Measurements from ENCODE around the gene LIF.

DNA sequence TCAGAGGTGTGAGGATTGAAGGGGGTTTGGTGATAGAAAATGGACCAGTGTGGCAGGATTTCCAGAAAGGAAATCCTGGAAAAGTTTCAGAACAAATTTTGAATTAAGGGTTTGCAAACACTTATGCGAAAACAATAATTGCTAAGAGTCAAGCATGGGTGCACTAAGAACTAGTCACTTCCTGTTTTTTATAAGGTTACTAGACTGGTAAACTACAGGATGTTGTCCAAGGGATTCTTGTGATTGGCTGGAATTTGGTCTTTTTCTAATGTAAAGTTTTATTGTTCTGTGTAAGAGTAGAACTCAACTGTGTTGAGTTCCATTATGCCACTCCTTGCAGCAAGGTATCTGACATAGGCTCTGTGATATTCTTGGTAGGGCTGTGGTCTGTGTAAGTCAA, 54.1 kb downstream of the LIF start:
- no peak for TF ChIP-seq SETDB1 (IDR thresholded peaks at IDR 0.05; ENCODE audit: insufficient read length, low read length)
- TF ChIP-seq, protein P1, sequence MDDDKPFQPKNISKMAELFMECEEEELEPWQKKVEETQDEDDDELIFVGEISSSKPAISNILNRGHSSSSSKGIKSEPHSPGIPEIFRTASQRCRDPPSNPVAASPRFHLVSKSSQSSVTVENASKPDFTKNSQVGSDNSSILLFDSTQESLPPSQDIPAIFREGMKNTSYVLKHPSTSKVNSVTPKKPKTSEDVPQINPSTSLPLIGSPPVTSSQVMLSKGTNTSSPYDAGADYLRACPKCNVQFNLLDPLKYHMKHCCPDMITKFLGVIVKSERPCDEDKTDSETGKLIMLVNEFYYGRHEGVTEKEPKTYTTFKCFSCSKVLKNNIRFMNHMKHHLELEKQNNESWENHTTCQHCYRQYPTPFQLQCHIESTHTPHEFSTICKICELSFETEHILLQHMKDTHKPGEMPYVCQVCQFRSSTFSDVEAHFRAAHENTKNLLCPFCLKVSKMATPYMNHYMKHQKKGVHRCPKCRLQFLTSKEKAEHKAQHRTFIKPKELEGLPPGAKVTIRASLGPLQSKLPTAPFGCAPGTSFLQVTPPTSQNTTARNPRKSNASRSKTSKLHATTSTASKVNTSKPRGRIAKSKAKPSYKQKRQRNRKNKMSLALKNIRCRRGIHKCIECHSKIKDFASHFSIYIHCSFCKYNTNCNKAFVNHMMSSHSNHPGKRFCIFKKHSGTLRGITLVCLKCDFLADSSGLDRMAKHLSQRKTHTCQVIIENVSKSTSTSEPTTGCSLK (tag by site-specific recombination; IDR thresholded peaks at IDR 0.05), result no peak
- TF ChIP-seq, protein P2, sequence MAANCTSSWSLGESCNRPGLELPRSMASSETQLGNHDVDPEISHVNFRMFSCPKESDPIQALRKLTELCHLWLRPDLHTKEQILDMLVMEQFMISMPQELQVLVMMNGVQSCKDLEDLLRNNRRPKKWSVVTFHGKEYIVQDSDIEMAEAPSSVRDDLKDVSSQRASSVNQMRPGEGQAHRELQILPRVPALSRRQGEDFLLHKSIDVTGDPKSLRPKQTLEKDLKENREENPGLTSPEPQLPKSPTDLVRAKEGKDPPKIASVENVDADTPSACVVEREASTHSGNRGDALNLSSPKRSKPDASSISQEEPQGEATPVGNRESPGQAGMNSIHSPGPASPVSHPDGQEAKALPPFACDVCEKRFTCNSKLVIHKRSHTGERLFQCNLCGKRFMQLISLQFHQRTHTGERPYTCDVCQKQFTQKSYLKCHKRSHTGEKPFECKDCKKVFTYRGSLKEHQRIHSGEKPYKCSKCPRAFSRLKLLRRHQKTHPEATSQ (tag by site-specific recombination; IDR thresholded peaks at IDR 0.05), result no peak
- TF ChIP-seq ZNF549 (tag by site-specific recombination; IDR thresholded peaks at IDR 0.05), result no peak
- TF ChIP-seq, protein P3, sequence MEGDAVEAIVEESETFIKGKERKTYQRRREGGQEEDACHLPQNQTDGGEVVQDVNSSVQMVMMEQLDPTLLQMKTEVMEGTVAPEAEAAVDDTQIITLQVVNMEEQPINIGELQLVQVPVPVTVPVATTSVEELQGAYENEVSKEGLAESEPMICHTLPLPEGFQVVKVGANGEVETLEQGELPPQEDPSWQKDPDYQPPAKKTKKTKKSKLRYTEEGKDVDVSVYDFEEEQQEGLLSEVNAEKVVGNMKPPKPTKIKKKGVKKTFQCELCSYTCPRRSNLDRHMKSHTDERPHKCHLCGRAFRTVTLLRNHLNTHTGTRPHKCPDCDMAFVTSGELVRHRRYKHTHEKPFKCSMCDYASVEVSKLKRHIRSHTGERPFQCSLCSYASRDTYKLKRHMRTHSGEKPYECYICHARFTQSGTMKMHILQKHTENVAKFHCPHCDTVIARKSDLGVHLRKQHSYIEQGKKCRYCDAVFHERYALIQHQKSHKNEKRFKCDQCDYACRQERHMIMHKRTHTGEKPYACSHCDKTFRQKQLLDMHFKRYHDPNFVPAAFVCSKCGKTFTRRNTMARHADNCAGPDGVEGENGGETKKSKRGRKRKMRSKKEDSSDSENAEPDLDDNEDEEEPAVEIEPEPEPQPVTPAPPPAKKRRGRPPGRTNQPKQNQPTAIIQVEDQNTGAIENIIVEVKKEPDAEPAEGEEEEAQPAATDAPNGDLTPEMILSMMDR (tag by site-specific recombination; IDR thresholded peaks at IDR 0.05), result no peak
- TF ChIP-seq, protein P4, sequence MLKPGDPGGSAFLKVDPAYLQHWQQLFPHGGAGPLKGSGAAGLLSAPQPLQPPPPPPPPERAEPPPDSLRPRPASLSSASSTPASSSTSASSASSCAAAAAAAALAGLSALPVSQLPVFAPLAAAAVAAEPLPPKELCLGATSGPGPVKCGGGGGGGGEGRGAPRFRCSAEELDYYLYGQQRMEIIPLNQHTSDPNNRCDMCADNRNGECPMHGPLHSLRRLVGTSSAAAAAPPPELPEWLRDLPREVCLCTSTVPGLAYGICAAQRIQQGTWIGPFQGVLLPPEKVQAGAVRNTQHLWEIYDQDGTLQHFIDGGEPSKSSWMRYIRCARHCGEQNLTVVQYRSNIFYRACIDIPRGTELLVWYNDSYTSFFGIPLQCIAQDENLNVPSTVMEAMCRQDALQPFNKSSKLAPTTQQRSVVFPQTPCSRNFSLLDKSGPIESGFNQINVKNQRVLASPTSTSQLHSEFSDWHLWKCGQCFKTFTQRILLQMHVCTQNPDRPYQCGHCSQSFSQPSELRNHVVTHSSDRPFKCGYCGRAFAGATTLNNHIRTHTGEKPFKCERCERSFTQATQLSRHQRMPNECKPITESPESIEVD (tag by site-specific recombination; IDR thresholded peaks at IDR 0.05), result no peak
- TF ChIP-seq ZNF621 (tag by site-specific recombination; IDR thresholded peaks at IDR 0.05), result no peak
- TF ChIP-seq, protein P5, sequence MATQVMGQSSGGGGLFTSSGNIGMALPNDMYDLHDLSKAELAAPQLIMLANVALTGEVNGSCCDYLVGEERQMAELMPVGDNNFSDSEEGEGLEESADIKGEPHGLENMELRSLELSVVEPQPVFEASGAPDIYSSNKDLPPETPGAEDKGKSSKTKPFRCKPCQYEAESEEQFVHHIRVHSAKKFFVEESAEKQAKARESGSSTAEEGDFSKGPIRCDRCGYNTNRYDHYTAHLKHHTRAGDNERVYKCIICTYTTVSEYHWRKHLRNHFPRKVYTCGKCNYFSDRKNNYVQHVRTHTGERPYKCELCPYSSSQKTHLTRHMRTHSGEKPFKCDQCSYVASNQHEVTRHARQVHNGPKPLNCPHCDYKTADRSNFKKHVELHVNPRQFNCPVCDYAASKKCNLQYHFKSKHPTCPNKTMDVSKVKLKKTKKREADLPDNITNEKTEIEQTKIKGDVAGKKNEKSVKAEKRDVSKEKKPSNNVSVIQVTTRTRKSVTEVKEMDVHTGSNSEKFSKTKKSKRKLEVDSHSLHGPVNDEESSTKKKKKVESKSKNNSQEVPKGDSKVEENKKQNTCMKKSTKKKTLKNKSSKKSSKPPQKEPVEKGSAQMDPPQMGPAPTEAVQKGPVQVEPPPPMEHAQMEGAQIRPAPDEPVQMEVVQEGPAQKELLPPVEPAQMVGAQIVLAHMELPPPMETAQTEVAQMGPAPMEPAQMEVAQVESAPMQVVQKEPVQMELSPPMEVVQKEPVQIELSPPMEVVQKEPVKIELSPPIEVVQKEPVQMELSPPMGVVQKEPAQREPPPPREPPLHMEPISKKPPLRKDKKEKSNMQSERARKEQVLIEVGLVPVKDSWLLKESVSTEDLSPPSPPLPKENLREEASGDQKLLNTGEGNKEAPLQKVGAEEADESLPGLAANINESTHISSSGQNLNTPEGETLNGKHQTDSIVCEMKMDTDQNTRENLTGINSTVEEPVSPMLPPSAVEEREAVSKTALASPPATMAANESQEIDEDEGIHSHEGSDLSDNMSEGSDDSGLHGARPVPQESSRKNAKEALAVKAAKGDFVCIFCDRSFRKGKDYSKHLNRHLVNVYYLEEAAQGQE (tag by site-specific recombination; IDR thresholded peaks at IDR 0.05), result no peak
- no peak for TF ChIP-seq ZNF16 (tag by site-specific recombination; IDR thresholded peaks at IDR 0.05; ENCODE audit: low read depth)
- no peak for TF ChIP-seq ZNF658 (tag by site-specific recombination; IDR thresholded peaks at IDR 0.05)

Data from HEK293 (cell line).